ENCODE measurements around the gene NUMB. TPM values are rescaled to one million over a fixed set of nuclear protein-coding genes. Genes with fewer than 3 reads are reported as not detected.

NUMB gene
- total and polyA plus RNA-seq, 4 donors, result 21.2 to 45.8 (median 26.1) TPM

GRCh38 chr14:73443758-73444157, 14.6 kb downstream of the NUMB start:
- H3K36me3 ChIP-seq (ENCODE audit: control insufficient read depth in 4 of 4, insufficient read depth in 3 of 4, low read depth in 1 of 4, low read length in 3 of 4), result no peaks in the 10 kb centered on the region
- no peak for DNase-seq (ENCODE audit: low spot score)
- H3K4me1 ChIP-seq (ENCODE audit: control insufficient read depth in 4 of 4, insufficient read depth in 4 of 4, low read length in 3 of 4), result peaks cover 0 to 7% (median 3%) of the 10 kb centered on the region in 4 donors
- H3K4me3 ChIP-seq (ENCODE audit: low read depth in 1 of 3, low read length in 3 of 3), result no peak overlapping the region
- 60% methylated on average over 11 of the region's 11 CpGs for WGBS
- H3K27me3 ChIP-seq (ENCODE audit: control insufficient read depth in 4 of 4, insufficient read depth in 4 of 4, low read length in 3 of 4), result no peaks in the 10 kb centered on the region
- no peak for TF ChIP-seq FOXA1 (IDR thresholded peaks at IDR 0.05)
- no peak for TF ChIP-seq CTCF (IDR thresholded peaks at IDR 0.05; ENCODE audit: low read depth, low read length, missing input control)
- TF ChIP-seq MAX (IDR thresholded peaks at IDR 0.05), result no peak
- no peak for TF ChIP-seq YY1 (IDR thresholded peaks at IDR 0.05)
- no peak for TF ChIP-seq GABPA (IDR thresholded peaks at IDR 0.05 in 1 of 2, conservative IDR thresholded peaks at IDR 0.05 in 1 of 2)
- TF ChIP-seq REST (IDR thresholded peaks at IDR 0.05), result no peak
- TF ChIP-seq ZBTB33 (IDR thresholded peaks at IDR 0.05), result no peak
- peak in 1 of 2 donors; percentile 11 for TF ChIP-seq RXRA (IDR thresholded peaks at IDR 0.05)
- TF ChIP-seq TAF1 (conservative IDR thresholded peaks at IDR 0.05), result no peak
- TF ChIP-seq HNF4A (conservative IDR thresholded peaks at IDR 0.05), result peak; percentile 41 to 50
- no peak for TF ChIP-seq HNF4G (IDR thresholded peaks at IDR 0.05)
- no peak overlapping the region for H3K27ac ChIP-seq (ENCODE audit: low read depth in 1 of 2, low read length in 2 of 2)
- no peak overlapping the region for H3K9ac ChIP-seq (ENCODE audit: low read depth in 1 of 2, low read length in 2 of 2)
- H3K9me3 ChIP-seq (ENCODE audit: control insufficient read depth in 4 of 4, low read length in 3 of 4), result no peaks in the 10 kb centered on the region

GRCh38 chr14:73441286-73441685, 17.1 kb downstream of the NUMB start:
- H3K36me3 ChIP-seq (ENCODE audit: control insufficient read depth in 4 of 4, insufficient read depth in 3 of 4, low read depth in 1 of 4, low read length in 3 of 4), result no peaks in the 10 kb centered on the region
- H3K9me3 ChIP-seq (ENCODE audit: control insufficient read depth in 4 of 4, low read length in 3 of 4), result no peaks in the 10 kb centered on the region
- no peak overlapping the region for H3K9ac ChIP-seq (ENCODE audit: low read depth in 1 of 2, low read length in 2 of 2)
- DNase-seq (ENCODE audit: low spot score), result no peak
- H3K27me3 ChIP-seq (ENCODE audit: control insufficient read depth in 4 of 4, insufficient read depth in 4 of 4, low read length in 3 of 4), result no peaks in the 10 kb centered on the region
- TF ChIP-seq CTCF (IDR thresholded peaks at IDR 0.05; ENCODE audit: low read depth, low read length, missing input control), result no peak
- TF ChIP-seq GABPA (IDR thresholded peaks at IDR 0.05 in 1 of 2, conservative IDR thresholded peaks at IDR 0.05 in 1 of 2), result no peak
- no peak for TF ChIP-seq EGR1 (IDR thresholded peaks at IDR 0.05; ENCODE audit: low read depth in 2 of 2)
- TF ChIP-seq NR2F2 (IDR thresholded peaks at IDR 0.05), result no peak
- TF ChIP-seq RXRA (IDR thresholded peaks at IDR 0.05), result no peak
- no peak for TF ChIP-seq TAF1 (conservative IDR thresholded peaks at IDR 0.05)
- no peak overlapping the region for H3K27ac ChIP-seq (ENCODE audit: low read depth in 1 of 2, low read length in 2 of 2)
- peaks cover 0 to 7% (median 2%) of the 10 kb centered on the region in 4 donors for H3K4me1 ChIP-seq (ENCODE audit: control insufficient read depth in 4 of 4, insufficient read depth in 4 of 4, low read length in 3 of 4)
- WGBS, result 95% methylated on average over 7 of the region's 7 CpGs
- no peak overlapping the region for H3K4me3 ChIP-seq (ENCODE audit: low read depth in 1 of 3, low read length in 3 of 3)
